ENCODE data around the gene DEFB114. TPM values are rescaled to one million over a fixed set of nuclear protein-coding genes. Genes with fewer than 3 reads are reported as not detected.

Gene DEFB114
- total RNA-seq, 2 experiments from 2014 or later = not detected

DNA sequence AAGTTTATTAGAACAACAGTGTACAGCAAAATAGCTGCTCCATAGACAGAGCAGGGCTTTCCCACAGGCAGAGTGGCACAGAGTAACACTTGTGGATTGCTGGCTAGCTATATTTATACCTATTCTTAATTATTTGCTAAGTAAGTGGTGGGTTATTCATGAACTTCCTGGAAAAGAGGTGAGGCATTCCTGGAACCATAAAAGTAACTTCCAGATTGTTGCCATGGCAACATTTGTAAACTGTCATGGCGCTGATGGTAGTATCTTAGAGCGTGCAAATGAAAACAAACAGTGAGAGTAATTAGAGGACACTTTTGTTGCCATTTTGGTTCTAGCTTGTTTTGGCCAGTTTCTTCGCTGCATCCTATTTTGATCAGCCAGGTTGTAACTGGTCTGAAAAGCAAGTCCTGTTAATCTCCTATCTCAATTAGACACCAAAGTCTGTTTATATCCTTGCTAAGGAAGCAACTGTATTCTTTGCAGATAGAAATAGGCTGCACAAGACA is 23.9 kb downstream of the DEFB114 start:
- H3K9me2 ChIP-seq (ENCODE audit: insufficient read depth, low read length) = no peaks in the 10 kb centered on the region
- H4K20me1 ChIP-seq (ENCODE audit: insufficient read depth, low read length) = no peaks in the 10 kb centered on the region
- H3K4me1 ChIP-seq (ENCODE audit: insufficient read depth, low read length, poor library complexity, severe bottlenecking) = no peaks in the 10 kb centered on the region
- H3K27ac ChIP-seq (ENCODE audit: low read depth, low read length, poor library complexity, severe bottlenecking) = no peak overlapping the region
- no peak for DNase-seq (ENCODE audit: low spot score)
- no peak overlapping the region for H3K4me2 ChIP-seq (ENCODE audit: low read length)
- no peaks in the 10 kb centered on the region for H3K79me2 ChIP-seq (ENCODE audit: insufficient read depth, low read depth, low read length)
- ChIA-PET CTCF (ENCODE audit: unreplicated experiment) (no interaction called here), POLR2A (interaction anchor here (1.5 kb wide), 1 partner anchor 12 kb away, joined by 3 read pairs; no protein-coding TSS in a partner anchor)
- H3K36me3 ChIP-seq (ENCODE audit: insufficient read depth, low read length) = no peaks in the 10 kb centered on the region
- H2AFZ ChIP-seq (ENCODE audit: low read length) = no peak overlapping the region
- no peaks in the 10 kb centered on the region for H3K9me3 ChIP-seq (ENCODE audit: low read length)
- no TSS peak for BruUV-seq (replicated peaks)
- TF ChIP-seq, protein P1, sequence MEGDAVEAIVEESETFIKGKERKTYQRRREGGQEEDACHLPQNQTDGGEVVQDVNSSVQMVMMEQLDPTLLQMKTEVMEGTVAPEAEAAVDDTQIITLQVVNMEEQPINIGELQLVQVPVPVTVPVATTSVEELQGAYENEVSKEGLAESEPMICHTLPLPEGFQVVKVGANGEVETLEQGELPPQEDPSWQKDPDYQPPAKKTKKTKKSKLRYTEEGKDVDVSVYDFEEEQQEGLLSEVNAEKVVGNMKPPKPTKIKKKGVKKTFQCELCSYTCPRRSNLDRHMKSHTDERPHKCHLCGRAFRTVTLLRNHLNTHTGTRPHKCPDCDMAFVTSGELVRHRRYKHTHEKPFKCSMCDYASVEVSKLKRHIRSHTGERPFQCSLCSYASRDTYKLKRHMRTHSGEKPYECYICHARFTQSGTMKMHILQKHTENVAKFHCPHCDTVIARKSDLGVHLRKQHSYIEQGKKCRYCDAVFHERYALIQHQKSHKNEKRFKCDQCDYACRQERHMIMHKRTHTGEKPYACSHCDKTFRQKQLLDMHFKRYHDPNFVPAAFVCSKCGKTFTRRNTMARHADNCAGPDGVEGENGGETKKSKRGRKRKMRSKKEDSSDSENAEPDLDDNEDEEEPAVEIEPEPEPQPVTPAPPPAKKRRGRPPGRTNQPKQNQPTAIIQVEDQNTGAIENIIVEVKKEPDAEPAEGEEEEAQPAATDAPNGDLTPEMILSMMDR (conservative IDR thresholded peaks at IDR 0.05; ENCODE audit: low read length) = no peak
- no peak for TF ChIP-seq EZH2phosphoT487 (IDR thresholded peaks at IDR 0.05; ENCODE audit: borderline replicate concordance, low read depth, low read length)
- intact Hi-C loops (cut with micrococcal nuclease; ENCODE audit: unreplicated experiment) = no loop called here
- no peak overlapping the region for H3K4me3 ChIP-seq (ENCODE audit: low read depth, low read length, poor library complexity, severe bottlenecking)

DNA sequence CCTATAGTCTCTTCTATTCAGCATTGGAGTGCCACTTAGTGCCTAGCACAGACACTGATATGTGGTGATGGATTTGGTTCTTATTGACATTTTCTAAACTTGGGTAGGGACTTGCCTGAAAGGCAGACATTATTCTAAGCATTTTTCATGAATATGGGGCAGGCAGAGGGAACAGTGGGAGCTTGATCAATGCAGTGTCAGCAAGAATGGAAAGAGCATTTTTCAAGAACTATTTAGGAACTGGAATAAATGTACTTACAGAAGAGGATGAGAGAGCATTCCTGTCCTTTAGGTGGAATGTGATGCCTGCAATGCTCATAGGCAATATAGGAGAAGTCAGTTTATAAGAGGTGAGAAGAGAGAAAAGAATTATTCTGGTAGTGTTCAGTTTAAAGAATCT is 26.2 kb downstream of the DEFB114 start:
- no peak overlapping the region for H2AFZ ChIP-seq (ENCODE audit: low read length)
- intact Hi-C loops (cut with micrococcal nuclease; ENCODE audit: unreplicated experiment) = no loop called here
- no peak for DNase-seq (ENCODE audit: low spot score)
- no peak overlapping the region for H3K27ac ChIP-seq (ENCODE audit: low read depth, low read length, poor library complexity, severe bottlenecking)
- no peak overlapping the region for H3K4me2 ChIP-seq (ENCODE audit: low read length)
- H3K79me2 ChIP-seq (ENCODE audit: insufficient read depth, low read depth, low read length) = no peaks in the 10 kb centered on the region
- H3K36me3 ChIP-seq (ENCODE audit: insufficient read depth, low read length) = no peaks in the 10 kb centered on the region
- no peaks in the 10 kb centered on the region for H3K9me2 ChIP-seq (ENCODE audit: insufficient read depth, low read length)
- H3K4me3 ChIP-seq (ENCODE audit: low read depth, low read length, poor library complexity, severe bottlenecking) = no peak overlapping the region
- H4K20me1 ChIP-seq (ENCODE audit: insufficient read depth, low read length) = no peaks in the 10 kb centered on the region
- H3K9me3 ChIP-seq (ENCODE audit: low read length) = no peaks in the 10 kb centered on the region
- TF ChIP-seq, protein P1 (conservative IDR thresholded peaks at IDR 0.05; ENCODE audit: low read length) = no peak
- no peak for TF ChIP-seq EZH2phosphoT487 (IDR thresholded peaks at IDR 0.05; ENCODE audit: borderline replicate concordance, low read depth, low read length)
- BruUV-seq (replicated peaks) = no TSS peak
- ChIA-PET CTCF (ENCODE audit: unreplicated experiment) (no interaction called here), POLR2A (no interaction called here)
- no peaks in the 10 kb centered on the region for H3K4me1 ChIP-seq (ENCODE audit: insufficient read depth, low read length, poor library complexity, severe bottlenecking)

DNA sequence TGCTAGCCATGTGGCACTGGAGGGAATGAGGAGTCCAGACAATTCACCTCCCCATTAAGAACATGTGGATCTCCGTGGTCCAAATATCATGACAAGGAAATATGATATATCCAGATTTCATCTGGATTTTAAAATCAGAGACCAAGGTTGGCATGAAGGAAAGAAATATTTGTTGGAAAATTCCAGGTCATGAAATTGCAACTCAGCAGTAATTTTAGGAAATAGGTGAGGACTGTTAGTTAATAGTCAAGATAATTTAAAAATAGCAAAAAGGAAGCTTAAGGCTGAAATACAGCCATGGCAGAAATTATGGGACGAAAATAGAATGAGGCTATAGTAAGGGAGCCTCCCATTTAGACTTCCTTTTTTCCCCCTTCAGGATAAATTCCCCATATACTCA is 26.9 kb downstream of the DEFB114 start:
- no peak overlapping the region for H2AFZ ChIP-seq (ENCODE audit: low read length)
- no peaks in the 10 kb centered on the region for H3K9me3 ChIP-seq (ENCODE audit: low read length)
- CTCF ChIA-PET (ENCODE audit: unreplicated experiment) = no interaction called here
- H3K4me1 ChIP-seq (ENCODE audit: insufficient read depth, low read length, poor library complexity, severe bottlenecking) = no peaks in the 10 kb centered on the region
- H3K27ac ChIP-seq (ENCODE audit: low read depth, low read length, poor library complexity, severe bottlenecking) = no peak overlapping the region
- no peaks in the 10 kb centered on the region for H3K79me2 ChIP-seq (ENCODE audit: insufficient read depth, low read depth, low read length)
- H3K4me2 ChIP-seq (ENCODE audit: low read length) = no peak overlapping the region
- TF ChIP-seq, protein P1 (conservative IDR thresholded peaks at IDR 0.05; ENCODE audit: low read length) = no peak
- no peak for TF ChIP-seq EZH2phosphoT487 (IDR thresholded peaks at IDR 0.05; ENCODE audit: borderline replicate concordance, low read depth, low read length)
- no TSS peak for BruUV-seq (replicated peaks)
- no peaks in the 10 kb centered on the region for H3K36me3 ChIP-seq (ENCODE audit: insufficient read depth, low read length)
- POLR2A ChIA-PET = no interaction called here
- intact Hi-C loops (cut with micrococcal nuclease; ENCODE audit: unreplicated experiment) = no loop called here
- no peaks in the 10 kb centered on the region for H3K9me2 ChIP-seq (ENCODE audit: insufficient read depth, low read length)
- no peak overlapping the region for H3K4me3 ChIP-seq (ENCODE audit: low read depth, low read length, poor library complexity, severe bottlenecking)
- DNase-seq (ENCODE audit: low spot score) = no peak
- H4K20me1 ChIP-seq (ENCODE audit: insufficient read depth, low read length) = no peaks in the 10 kb centered on the region

Measured in OCI-LY7 (cell line).